ENCODE measurements around the gene SLC25A45.

The SLC25A45 gene

GRCh38 chr11:65401803-65402248 is 19.4 kb upstream of the SLC25A45 start:
- TF ChIP-seq CTCF (IDR thresholded peaks at IDR 0.05; ENCODE audit: low read depth, low read length, missing control alignments): no peak
- H3K4me3 ChIP-seq (ENCODE audit: low read depth, low read length): no peak overlapping the region
- H3K36me3 ChIP-seq (replicated peaks): peaks cover 74% of the 10 kb centered on the region
- in situ Hi-C loops (cut with HindIII; ENCODE audit: low pct_ligation_motif_present, low sequenced_read_pairs): no loop called here
- no peaks in the 10 kb centered on the region for H3K27me3 ChIP-seq (replicated peaks)
- no peak overlapping the region for H3K27ac ChIP-seq
- no peak for DNase-seq

- Histone ChIP-seq H3K36me3 (replicated peaks) (peaks cover 74% of the 10 kb centered on the region), H3K27ac (no peak overlapping the region), H3K4me3 (ENCODE audit: low read depth, low read length) (no peak overlapping the region), H3K27me3 (replicated peaks) (no peaks in the 10 kb centered on the region)
- in situ Hi-C loops (cut with HindIII; ENCODE audit: low pct_ligation_motif_present, low sequenced_read_pairs): no loop called here
- DNase-seq: no peak
- TF ChIP-seq CTCF (IDR thresholded peaks at IDR 0.05; ENCODE audit: low read depth, low read length, missing control alignments): no peak
These were observed 18.8 kb upstream of the SLC25A45 start for GRCh38 chr11:65401073-65401802.

GRCh38 chr11:65400307-65401072 is 18.0 kb upstream of the SLC25A45 start:
- H3K27ac ChIP-seq: no peak overlapping the region
- in situ Hi-C loops (cut with HindIII; ENCODE audit: low pct_ligation_motif_present, low sequenced_read_pairs): no loop called here

GRCh38 chr11:65399845-65400244 is 17.4 kb upstream of the SLC25A45 start:
- TF ChIP-seq CTCF (IDR thresholded peaks at IDR 0.05; ENCODE audit: low read depth, low read length, missing control alignments): no peak
- H3K27ac ChIP-seq: no peak overlapping the region
- H3K4me3 ChIP-seq (ENCODE audit: low read depth, low read length): no peak overlapping the region
- no peaks in the 10 kb centered on the region for H3K27me3 ChIP-seq (replicated peaks)
- H3K36me3 ChIP-seq (replicated peaks): peaks cover 76% of the 10 kb centered on the region
- no peak for DNase-seq
- in situ Hi-C loops (cut with HindIII; ENCODE audit: low pct_ligation_motif_present, low sequenced_read_pairs): no loop called here

More at GRCh38 chr11:65400307-65401072, 18.0 kb upstream of the SLC25A45 start:
- Histone ChIP-seq H3K36me3 (replicated peaks) (peaks cover 78% of the 10 kb centered on the region), H3K27me3 (replicated peaks) (no peaks in the 10 kb centered on the region), H3K4me3 (ENCODE audit: low read depth, low read length) (no peak overlapping the region)
- no peak for TF ChIP-seq CTCF (IDR thresholded peaks at IDR 0.05; ENCODE audit: low read depth, low read length, missing control alignments)
- no peak for DNase-seq

- Histone ChIP-seq H3K4me3 (ENCODE audit: low read depth, low read length) (no peak overlapping the region), H3K27me3 (replicated peaks) (no peaks in the 10 kb centered on the region), H3K27ac (no peak overlapping the region), H3K36me3 (replicated peaks) (peaks cover 78% of the 10 kb centered on the region)
- no peak for DNase-seq
- TF ChIP-seq CTCF (IDR thresholded peaks at IDR 0.05; ENCODE audit: low read depth, low read length, missing control alignments): no peak
- in situ Hi-C loops (cut with HindIII; ENCODE audit: low pct_ligation_motif_present, low sequenced_read_pairs): no loop called here
These were observed 16.8 kb upstream of the SLC25A45 start for GRCh38 chr11:65399249-65399648.
